Measurements from ENCODE around the gene CLPX.

DNA sequence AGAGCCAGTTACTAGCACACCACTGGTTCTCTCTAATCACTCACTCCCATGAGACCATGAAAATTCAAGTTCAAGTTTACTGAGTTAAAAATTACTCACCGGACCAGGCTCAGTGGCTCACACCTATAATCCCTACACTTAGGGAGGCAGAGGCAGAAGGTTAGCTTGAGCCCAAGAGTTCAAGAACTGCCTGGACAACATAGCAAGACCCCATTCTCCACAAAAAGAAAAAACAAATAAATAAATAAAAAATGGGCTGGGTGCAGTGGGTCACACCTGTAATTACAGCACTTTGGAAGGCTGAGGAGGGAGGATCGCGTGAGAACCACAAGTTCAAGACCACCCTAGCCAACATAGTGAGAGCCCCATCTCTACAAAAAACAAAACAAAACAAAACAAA lies 47.4 kb upstream of the CLPX start:
- TF ChIP-seq POLR2AphosphoS5 (IDR thresholded peaks at IDR 0.05; ENCODE audit: borderline replicate concordance, low read depth, low read length) (no peak), EZH2 (IDR thresholded peaks at IDR 0.05) (no peak)

Data from SK-N-MC (cell line).